ENCODE data around the gene MSH4.
"Not testable (repeated sequence)": the region's sequence is repeated elsewhere in the genome, so short reads cannot be mapped to it uniquely, and the experiment has no call there.

The MSH4 gene

DNA sequence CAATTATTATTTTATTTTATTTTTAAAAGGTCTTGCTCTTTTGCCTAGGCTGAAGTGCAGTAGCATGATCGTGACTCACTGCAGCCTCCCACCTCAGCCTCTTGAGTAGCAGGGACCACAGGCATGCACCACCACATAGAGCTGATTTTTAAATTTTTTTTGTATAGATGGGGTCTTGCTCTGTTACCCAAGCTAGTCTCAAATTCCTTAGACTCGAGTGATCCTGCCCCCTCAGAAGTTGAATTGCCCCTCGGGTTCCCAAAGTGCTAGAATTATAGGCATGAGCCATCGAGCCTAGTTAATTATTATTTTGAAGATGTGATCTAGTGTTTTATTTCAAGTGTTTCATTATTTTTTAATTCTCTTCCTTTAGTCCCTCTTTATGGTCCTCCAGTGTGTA is 12.2 kb downstream of the MSH4 start:
- Histone ChIP-seq H3K18ac (ENCODE audit: low read length) (no peak overlapping the region), H3K36me3 (replicated peaks in 1 of 2; ENCODE audit: control insufficient read depth in 2 of 2, insufficient read depth in 2 of 2, low read length in 2 of 2) (no peaks in the 10 kb centered on the region), H2BK15ac (ENCODE audit: low read length) (no peak overlapping the region), H3K4me3 (ENCODE audit: low read length in 2 of 2) (no peak overlapping the region), H3K14ac (ENCODE audit: low read length) (no peak overlapping the region), H2AK5ac (ENCODE audit: low read depth, low read length) (no peak overlapping the region), H2BK120ac (ENCODE audit: low read depth, low read length) (no peak overlapping the region), H2BK5ac (ENCODE audit: low read length) (no peak overlapping the region), H3K4me1 (ENCODE audit: control insufficient read depth in 2 of 2, insufficient read depth in 1 of 2, low read depth in 1 of 2, low read length in 2 of 2) (no peaks in the 10 kb centered on the region), H3K27ac (replicated peaks; ENCODE audit: low read length) (no peak overlapping the region), H4K91ac (ENCODE audit: low read depth, low read length, poor library complexity) (no peak overlapping the region), H3K4me2 (ENCODE audit: insufficient read depth, low read length, poor library complexity, severe bottlenecking) (no peak overlapping the region), H3K9me3 (replicated peaks in 1 of 2; ENCODE audit: control insufficient read depth in 2 of 2, insufficient read depth in 1 of 2, low read depth in 1 of 2, low read length in 2 of 2) (no peaks in the 10 kb centered on the region), H3K9ac (ENCODE audit: low read depth, low read length, poor library complexity) (no peak overlapping the region), H3K79me1 (ENCODE audit: low read depth, low read length) (no peaks in the 10 kb centered on the region), H2BK12ac (ENCODE audit: low read length) (no peak overlapping the region), H3K27me3 (ENCODE audit: control insufficient read depth in 3 of 3, insufficient read depth in 3 of 3, low read depth in 1 of 3, low read length in 3 of 3) (no peaks in the 10 kb centered on the region), H3K23ac (ENCODE audit: low read depth, low read length, poor library complexity) (no peak overlapping the region), H2AFZ (ENCODE audit: low read length) (no peak overlapping the region), H4K8ac (ENCODE audit: low read depth, low read length) (no peak overlapping the region), H3K4ac (ENCODE audit: low read length) (no peak overlapping the region)
- no CpG with 5 or more reads among the region's 4 CpGs for WGBS, 2 donors (ENCODE audit: extremely low coverage in 2 of 2, insufficient read length in 2 of 2, insufficient replicate concordance in 1 of 2)
- no peak for DNase-seq (ENCODE audit: low spot score)

DNA sequence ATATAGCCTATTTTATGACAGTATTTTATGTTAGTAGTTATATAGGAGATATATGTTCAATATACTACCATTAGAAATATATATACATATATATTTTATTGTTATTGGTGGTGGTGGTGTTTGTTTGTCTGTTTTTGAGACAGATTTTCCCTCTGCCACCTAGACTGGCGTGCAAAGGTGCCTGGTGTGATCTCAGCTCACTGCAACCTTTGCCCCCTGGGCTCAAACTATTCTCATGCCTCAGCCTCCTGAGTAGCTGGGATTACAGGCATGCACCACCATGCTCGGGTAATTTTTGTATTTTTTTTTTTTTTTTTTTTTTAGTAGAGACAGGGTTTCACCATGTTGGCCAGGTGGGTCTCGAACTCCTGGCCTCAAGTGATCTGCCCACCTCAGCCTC is 13.4 kb downstream of the MSH4 start:
- H3K4me1 ChIP-seq (ENCODE audit: control insufficient read depth in 2 of 2, insufficient read depth in 1 of 2, low read depth in 1 of 2, low read length in 2 of 2); H3K14ac ChIP-seq (ENCODE audit: low read length); H3K9ac ChIP-seq (ENCODE audit: low read depth, low read length, poor library complexity); DNase-seq (ENCODE audit: low spot score); H3K18ac ChIP-seq (ENCODE audit: low read length); H2BK12ac ChIP-seq (ENCODE audit: low read length); H2BK15ac ChIP-seq (ENCODE audit: low read length); H3K4ac ChIP-seq (ENCODE audit: low read length); H3K4me3 ChIP-seq (ENCODE audit: low read length in 2 of 2); H4K8ac ChIP-seq (ENCODE audit: low read depth, low read length); H3K27ac ChIP-seq (replicated peaks; ENCODE audit: low read length); H2AFZ ChIP-seq (ENCODE audit: low read length); H2AK5ac ChIP-seq (ENCODE audit: low read depth, low read length); H3K23ac ChIP-seq (ENCODE audit: low read depth, low read length, poor library complexity); H3K9me3 ChIP-seq (replicated peaks in 1 of 2; ENCODE audit: control insufficient read depth in 2 of 2, insufficient read depth in 1 of 2, low read depth in 1 of 2, low read length in 2 of 2); H3K4me2 ChIP-seq (ENCODE audit: insufficient read depth, low read length, poor library complexity, severe bottlenecking); H2BK120ac ChIP-seq (ENCODE audit: low read depth, low read length); H3K79me1 ChIP-seq (ENCODE audit: low read depth, low read length); H4K91ac ChIP-seq (ENCODE audit: low read depth, low read length, poor library complexity); H3K36me3 ChIP-seq (replicated peaks in 1 of 2; ENCODE audit: control insufficient read depth in 2 of 2, insufficient read depth in 2 of 2, low read length in 2 of 2); H3K27me3 ChIP-seq (ENCODE audit: control insufficient read depth in 3 of 3, insufficient read depth in 3 of 3, low read depth in 1 of 3, low read length in 3 of 3); H2BK5ac ChIP-seq (ENCODE audit: low read length): not testable (repeated sequence)
- no CpG with 5 or more reads among the region's 3 CpGs for WGBS, 2 donors (ENCODE audit: extremely low coverage in 2 of 2, insufficient read length in 2 of 2, insufficient replicate concordance in 1 of 2)

DNA sequence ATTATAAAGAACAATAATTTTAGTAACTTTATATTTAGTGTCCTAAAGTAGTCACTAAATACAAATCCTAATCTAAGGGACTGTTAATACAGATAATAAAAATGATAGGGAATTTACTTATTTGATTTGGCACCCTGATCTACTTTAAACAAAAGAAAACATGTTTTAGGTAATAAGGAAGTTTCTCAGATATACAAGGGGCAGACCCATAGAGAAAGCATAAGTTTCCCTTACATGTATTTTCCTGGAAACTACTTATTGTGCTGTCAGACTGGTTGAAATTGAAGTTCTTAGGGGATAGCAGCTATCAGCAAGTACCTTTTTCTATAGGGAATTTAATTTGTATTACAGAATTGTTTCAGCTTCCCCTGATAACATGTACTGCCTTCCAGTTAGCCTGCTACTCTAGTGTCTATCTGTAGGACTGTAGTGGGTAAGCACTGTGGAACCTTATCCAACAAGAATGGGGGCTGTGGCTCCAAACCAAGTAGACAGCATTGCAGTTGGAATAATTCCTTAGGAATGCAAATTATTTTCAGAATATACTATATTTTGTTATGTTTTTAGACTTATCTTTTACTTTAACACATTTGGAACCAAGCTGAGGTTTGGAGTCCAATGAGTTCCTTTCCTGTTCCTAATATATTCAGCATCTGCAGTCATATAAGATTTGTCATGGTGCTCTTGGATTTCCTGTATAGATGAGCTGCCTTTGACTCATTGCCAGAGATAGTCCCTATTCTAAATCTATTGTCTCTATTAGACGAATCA is 14.7 kb downstream of the MSH4 start:
- no peak overlapping the region for H4K91ac ChIP-seq (ENCODE audit: low read depth, low read length, poor library complexity)
- no CpG with 5 or more reads among the region's 1 CpG for WGBS, 2 donors (ENCODE audit: extremely low coverage in 2 of 2, insufficient read length in 2 of 2, insufficient replicate concordance in 1 of 2)
- no peaks in the 10 kb centered on the region for H3K79me1 ChIP-seq (ENCODE audit: low read depth, low read length)
- no peaks in the 10 kb centered on the region for H3K36me3 ChIP-seq (replicated peaks in 1 of 2; ENCODE audit: control insufficient read depth in 2 of 2, insufficient read depth in 2 of 2, low read length in 2 of 2)
- H3K23ac ChIP-seq (ENCODE audit: low read depth, low read length, poor library complexity) = no peak overlapping the region
- no peak overlapping the region for H4K8ac ChIP-seq (ENCODE audit: low read depth, low read length)
- no peak overlapping the region for H2AFZ ChIP-seq (ENCODE audit: low read length)
- no peaks in the 10 kb centered on the region for H3K9me3 ChIP-seq (replicated peaks in 1 of 2; ENCODE audit: control insufficient read depth in 2 of 2, insufficient read depth in 1 of 2, low read depth in 1 of 2, low read length in 2 of 2)
- no peaks in the 10 kb centered on the region for H3K27me3 ChIP-seq (ENCODE audit: control insufficient read depth in 3 of 3, insufficient read depth in 3 of 3, low read depth in 1 of 3, low read length in 3 of 3)
- no peak overlapping the region for H3K9ac ChIP-seq (ENCODE audit: low read depth, low read length, poor library complexity)
- H3K4me3 ChIP-seq (ENCODE audit: low read length in 2 of 2) = no peak overlapping the region
- no peak overlapping the region for H2BK5ac ChIP-seq (ENCODE audit: low read length)
- H3K14ac ChIP-seq (ENCODE audit: low read length) = no peak overlapping the region
- no peak overlapping the region for H3K18ac ChIP-seq (ENCODE audit: low read length)
- H2BK120ac ChIP-seq (ENCODE audit: low read depth, low read length) = no peak overlapping the region
- H2BK15ac ChIP-seq (ENCODE audit: low read length) = no peak overlapping the region
- no peak overlapping the region for H2BK12ac ChIP-seq (ENCODE audit: low read length)
- DNase-seq (ENCODE audit: low spot score) = no peak
- no peak overlapping the region for H3K27ac ChIP-seq (replicated peaks; ENCODE audit: low read length)
- H3K4me1 ChIP-seq (ENCODE audit: control insufficient read depth in 2 of 2, insufficient read depth in 1 of 2, low read depth in 1 of 2, low read length in 2 of 2) = no peaks in the 10 kb centered on the region
- H3K4me2 ChIP-seq (ENCODE audit: insufficient read depth, low read length, poor library complexity, severe bottlenecking) = no peak overlapping the region
- no peak overlapping the region for H2AK5ac ChIP-seq (ENCODE audit: low read depth, low read length)
- no peak overlapping the region for H3K4ac ChIP-seq (ENCODE audit: low read length)

DNA sequence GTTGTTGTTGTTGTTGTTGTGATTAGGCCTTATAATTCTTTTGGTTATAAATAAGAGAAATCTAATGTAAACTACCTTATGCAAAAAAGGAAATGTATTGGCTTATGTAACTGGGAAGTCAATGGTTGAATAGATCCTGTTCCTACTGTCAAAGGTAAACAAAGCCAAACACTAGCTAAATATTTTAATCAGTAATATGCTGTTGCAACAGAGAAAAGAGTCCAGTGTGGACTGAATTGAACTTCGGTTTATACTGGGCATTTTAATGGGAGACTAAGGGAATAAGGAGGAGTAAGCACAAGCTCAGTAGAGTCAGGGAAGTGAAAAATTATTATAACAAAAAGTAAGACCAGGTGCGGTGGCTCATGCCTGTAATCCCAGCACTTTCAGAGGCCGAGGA is 15.4 kb downstream of the MSH4 start:
- no peak overlapping the region for H3K4me3 ChIP-seq (ENCODE audit: low read length in 2 of 2)
- no peak for DNase-seq (ENCODE audit: low spot score)
- no peaks in the 10 kb centered on the region for H3K27me3 ChIP-seq (ENCODE audit: control insufficient read depth in 3 of 3, insufficient read depth in 3 of 3, low read depth in 1 of 3, low read length in 3 of 3)
- no peak overlapping the region for H3K4me2 ChIP-seq (ENCODE audit: insufficient read depth, low read length, poor library complexity, severe bottlenecking)
- WGBS, 2 donors (ENCODE audit: extremely low coverage in 2 of 2, insufficient read length in 2 of 2, insufficient replicate concordance in 1 of 2) = no CpG with 5 or more reads among the region's 3 CpGs
- H4K8ac ChIP-seq (ENCODE audit: low read depth, low read length) = no peak overlapping the region
- H3K4ac ChIP-seq (ENCODE audit: low read length) = no peak overlapping the region
- no peak overlapping the region for H2BK12ac ChIP-seq (ENCODE audit: low read length)
- no peak overlapping the region for H2AFZ ChIP-seq (ENCODE audit: low read length)
- H3K79me1 ChIP-seq (ENCODE audit: low read depth, low read length) = no peaks in the 10 kb centered on the region
- no peak overlapping the region for H2BK120ac ChIP-seq (ENCODE audit: low read depth, low read length)
- H3K27ac ChIP-seq (replicated peaks; ENCODE audit: low read length) = no peak overlapping the region
- H4K91ac ChIP-seq (ENCODE audit: low read depth, low read length, poor library complexity) = no peak overlapping the region
- no peak overlapping the region for H2BK5ac ChIP-seq (ENCODE audit: low read length)
- H3K9ac ChIP-seq (ENCODE audit: low read depth, low read length, poor library complexity) = no peak overlapping the region
- H3K36me3 ChIP-seq (replicated peaks in 1 of 2; ENCODE audit: control insufficient read depth in 2 of 2, insufficient read depth in 2 of 2, low read length in 2 of 2) = no peaks in the 10 kb centered on the region
- no peaks in the 10 kb centered on the region for H3K9me3 ChIP-seq (replicated peaks in 1 of 2; ENCODE audit: control insufficient read depth in 2 of 2, insufficient read depth in 1 of 2, low read depth in 1 of 2, low read length in 2 of 2)
- H3K18ac ChIP-seq (ENCODE audit: low read length) = no peak overlapping the region
- no peak overlapping the region for H3K14ac ChIP-seq (ENCODE audit: low read length)
- no peak overlapping the region for H3K23ac ChIP-seq (ENCODE audit: low read depth, low read length, poor library complexity)
- H3K4me1 ChIP-seq (ENCODE audit: control insufficient read depth in 2 of 2, insufficient read depth in 1 of 2, low read depth in 1 of 2, low read length in 2 of 2) = no peaks in the 10 kb centered on the region
- H2AK5ac ChIP-seq (ENCODE audit: low read depth, low read length) = no peak overlapping the region
- no peak overlapping the region for H2BK15ac ChIP-seq (ENCODE audit: low read length)

Data from neuronal stem cell (in vitro differentiated cells).